Measurements from ENCODE around the gene KMT2C. TPM values are rescaled to one million over a fixed set of nuclear protein-coding genes. Genes with fewer than 3 reads are reported as not detected.
A peak's percentile ranks its signal among the peaks of the same experiment; 100 is the strongest.
"Not testable (repeated sequence)": the region's sequence is repeated elsewhere in the genome, so short reads cannot be mapped to it uniquely, and the experiment has no call there.

Gene KMT2C
- total RNA-seq, 2 experiments from 2014 or later: 47.5 to 105 TPM

- CTCF ChIA-PET (ENCODE audit: unreplicated experiment): no interaction called here
- BruUV-seq (replicated peaks): no TSS peak
- intact Hi-C loops (cut with micrococcal nuclease; ENCODE audit: unreplicated experiment): no loop called here
Measured at GRCh38 chr7:152442330-152442835, 6.6 kb upstream of the KMT2C start.

GRCh38 chr7:152441810-152442209, 6.0 kb upstream of the KMT2C start:
- not testable (repeated sequence) for BruUV-seq (replicated peaks)

More at GRCh38 chr7:152442330-152442835, 6.6 kb upstream of the KMT2C start:
- TF ChIP-seq EZH2phosphoT487 (IDR thresholded peaks at IDR 0.05; ENCODE audit: borderline replicate concordance, low read depth, low read length): no peak
- TF ChIP-seq CTCF (conservative IDR thresholded peaks at IDR 0.05; ENCODE audit: low read length): no peak
- no peaks in the 10 kb centered on the region for H4K20me1 ChIP-seq (ENCODE audit: insufficient read depth, low read length)
- no peaks in the 10 kb centered on the region for H3K9me2 ChIP-seq (ENCODE audit: insufficient read depth, low read length)
- POLR2A ChIA-PET: interaction anchor here (0.6 to 0.9 kb wide), 2 partner anchors 13 to 15 kb away, joined by 4 to 5 read pairs; no protein-coding TSS in a partner anchor
- H3K4me1 ChIP-seq (ENCODE audit: insufficient read depth, low read length, poor library complexity, severe bottlenecking): peaks cover 2% of the 10 kb centered on the region
- no peaks in the 10 kb centered on the region for H3K9me3 ChIP-seq (ENCODE audit: low read length)
- H3K4me3 ChIP-seq (ENCODE audit: low read depth, low read length, poor library complexity, severe bottlenecking): no peak overlapping the region
- H3K79me2 ChIP-seq (ENCODE audit: insufficient read depth, low read depth, low read length): no peaks in the 10 kb centered on the region
- no peak for DNase-seq (ENCODE audit: low spot score)
- no peaks in the 10 kb centered on the region for H3K36me3 ChIP-seq (ENCODE audit: insufficient read depth, low read length)
- no peak overlapping the region for H3K4me2 ChIP-seq (ENCODE audit: low read length)
- no peak overlapping the region for H2AFZ ChIP-seq (ENCODE audit: low read length)
- no peak overlapping the region for H3K27ac ChIP-seq (ENCODE audit: low read depth, low read length, poor library complexity, severe bottlenecking)

GRCh38 chr7:152441168-152441567, 5.4 kb upstream of the KMT2C start:
- CTCF ChIA-PET (ENCODE audit: unreplicated experiment); H3K4me3 ChIP-seq (ENCODE audit: low read depth, low read length, poor library complexity, severe bottlenecking); POLR2A ChIA-PET; H2AFZ ChIP-seq (ENCODE audit: low read length); H3K36me3 ChIP-seq (ENCODE audit: insufficient read depth, low read length); BruUV-seq (replicated peaks); H3K9me2 ChIP-seq (ENCODE audit: insufficient read depth, low read length); intact Hi-C loops (cut with micrococcal nuclease; ENCODE audit: unreplicated experiment); H3K79me2 ChIP-seq (ENCODE audit: insufficient read depth, low read depth, low read length); H3K4me1 ChIP-seq (ENCODE audit: insufficient read depth, low read length, poor library complexity, severe bottlenecking); H3K9me3 ChIP-seq (ENCODE audit: low read length); H3K4me2 ChIP-seq (ENCODE audit: low read length); H4K20me1 ChIP-seq (ENCODE audit: insufficient read depth, low read length); DNase-seq (ENCODE audit: low spot score); H3K27ac ChIP-seq (ENCODE audit: low read depth, low read length, poor library complexity, severe bottlenecking): not testable (repeated sequence)

More at GRCh38 chr7:152441810-152442209, 6.0 kb upstream of the KMT2C start:
- H3K27ac ChIP-seq (ENCODE audit: low read depth, low read length, poor library complexity, severe bottlenecking); H3K4me2 ChIP-seq (ENCODE audit: low read length); H3K36me3 ChIP-seq (ENCODE audit: insufficient read depth, low read length); H3K4me1 ChIP-seq (ENCODE audit: insufficient read depth, low read length, poor library complexity, severe bottlenecking); H3K79me2 ChIP-seq (ENCODE audit: insufficient read depth, low read depth, low read length); H4K20me1 ChIP-seq (ENCODE audit: insufficient read depth, low read length); H2AFZ ChIP-seq (ENCODE audit: low read length); CTCF ChIA-PET (ENCODE audit: unreplicated experiment); intact Hi-C loops (cut with micrococcal nuclease; ENCODE audit: unreplicated experiment); H3K9me3 ChIP-seq (ENCODE audit: low read length); H3K4me3 ChIP-seq (ENCODE audit: low read depth, low read length, poor library complexity, severe bottlenecking); DNase-seq (ENCODE audit: low spot score); H3K9me2 ChIP-seq (ENCODE audit: insufficient read depth, low read length): not testable (repeated sequence)
- POLR2A ChIA-PET: interaction anchor here (0.9 kb wide), 1 partner anchor 13 kb away, joined by 4 read pairs; no protein-coding TSS in a partner anchor

GRCh38 chr7:152438017-152438416, 2.2 kb upstream of the KMT2C start:
- POLR2A ChIA-PET: interaction anchor here (0.6 kb wide), 1 partner anchor 98 kb away, joined by 4 read pairs; no protein-coding TSS in a partner anchor
- H3K4me3 ChIP-seq (ENCODE audit: low read depth, low read length, poor library complexity, severe bottlenecking); H3K9me2 ChIP-seq (ENCODE audit: insufficient read depth, low read length); H3K27ac ChIP-seq (ENCODE audit: low read depth, low read length, poor library complexity, severe bottlenecking); CTCF ChIA-PET (ENCODE audit: unreplicated experiment); H3K4me2 ChIP-seq (ENCODE audit: low read length); H3K36me3 ChIP-seq (ENCODE audit: insufficient read depth, low read length); H4K20me1 ChIP-seq (ENCODE audit: insufficient read depth, low read length); H2AFZ ChIP-seq (ENCODE audit: low read length); DNase-seq (ENCODE audit: low spot score); BruUV-seq (replicated peaks); H3K4me1 ChIP-seq (ENCODE audit: insufficient read depth, low read length, poor library complexity, severe bottlenecking); H3K9me3 ChIP-seq (ENCODE audit: low read length): not testable (repeated sequence)
- intact Hi-C loops (cut with micrococcal nuclease; ENCODE audit: unreplicated experiment): loop anchor here (10.0 kb wide), 2 partner anchors 237 to 1093 kb away; partner anchors contain the start of genes NUB1 and XRCC2
- peaks cover 22% of the 10 kb centered on the region for H3K79me2 ChIP-seq (ENCODE audit: insufficient read depth, low read depth, low read length)

- Histone ChIP-seq H4K20me1 (ENCODE audit: insufficient read depth, low read length) (peaks cover 14% of the 10 kb centered on the region), H3K4me2 (ENCODE audit: low read length) (peak overlapping the region; percentile 91), H3K4me3 (ENCODE audit: low read depth, low read length, poor library complexity, severe bottlenecking) (peak overlapping the region; percentile 84), H3K27ac (ENCODE audit: low read depth, low read length, poor library complexity, severe bottlenecking) (peak overlapping the region; percentile 72), H3K79me2 (ENCODE audit: insufficient read depth, low read depth, low read length) (peaks cover 31% of the 10 kb centered on the region), H3K4me1 (ENCODE audit: insufficient read depth, low read length, poor library complexity, severe bottlenecking) (peaks cover 16% of the 10 kb centered on the region), H2AFZ (ENCODE audit: low read length) (peak overlapping the region; percentile 99)
- intact Hi-C loops (cut with micrococcal nuclease; ENCODE audit: unreplicated experiment): loop anchor here (1.0 to 10.0 kb wide), 3 partner anchors 26 to 1092 kb away; partner anchors contain the start of genes NUB1 and XRCC2
- DNase-seq (ENCODE audit: low spot score); CTCF ChIA-PET (ENCODE audit: unreplicated experiment); H3K9me2 ChIP-seq (ENCODE audit: insufficient read depth, low read length); H3K9me3 ChIP-seq (ENCODE audit: low read length); H3K36me3 ChIP-seq (ENCODE audit: insufficient read depth, low read length): not testable (repeated sequence)
- BruUV-seq (replicated peaks): TSS peak; percentile 96
- POLR2A ChIA-PET: interaction anchor here (0.5 to 0.6 kb wide), 2 partner anchors 94 to 97 kb away, joined by 3 to 4 read pairs; no protein-coding TSS in a partner anchor
Measured at GRCh38 chr7:152436931-152437575, 1.2 kb upstream of the KMT2C start.

Data from OCI-LY7 (cell line).